Tibial artery (tissue), 4 donors: Measurements from ENCODE around the gene C1QC.

ENCODE experiments used
- DNase-seq, 2 donors: peaks; one replicate each; pipeline ENCODE4 v3.0.0-alpha.2; 2019
- H3K27ac ChIP-seq, 2 donors: fragments of 200-600 bp; sonication (generic) in 1 of 2; 1 replicate in 1 of 2; 2 replicates in 1 of 2; pipeline ENCODE4 v1.5.1; 2018 to 2019; ENCODE audit warnings: mild to moderate bottlenecking in 1 of 2
- H3K27me3 ChIP-seq, 2 donors: fragments of 200-600 bp; sonication (generic) in 1 of 2; one replicate each; pipeline versions ENCODE4 v1.5.1 to v1.6.0; 2016 to 2019
- H3K36me3 ChIP-seq, 3 donors: fragments of 200-600 bp; sonication (generic) in 2 of 3; one replicate each; pipeline ENCODE4 v1.5.1; 2016 to 2019; ENCODE audit warnings: mild to moderate bottlenecking in 2 of 3
- H3K4me1 ChIP-seq, 4 donors: fragments of 200-600 bp; sonication (generic) in 2 of 4; 1 replicate in 3 of 4; 2 replicates in 1 of 4; pipeline ENCODE4 v1.5.1; 2016 to 2019
- H3K4me3 ChIP-seq, 2 donors: fragments of 200-600 bp; sonication (generic) in 1 of 2; 1 replicate in 1 of 2; 2 replicates in 1 of 2; pipeline ENCODE4 v1.5.1; 2018 to 2019; ENCODE audit warnings: mild to moderate bottlenecking in 2 of 2
- H3K9me3 ChIP-seq, 3 donors: fragments of 200-600 bp; sonication (generic) in 1 of 3; one replicate each; pipeline ENCODE4 v1.5.1; 2016 to 2019
- CTCF ChIP-seq, 2 experiments: fragments of 200-600 bp in 1 of 2; fragments of 450-650 bp in 1 of 2; IDR thresholded peaks; one replicate each; pipeline ENCODE4 v1.5.1; 2017 to 2019; ENCODE audit warnings: antibody characterized with exemption in 2 of 2, mild to moderate bottlenecking in 1 of 2, moderate library complexity in 1 of 2
- intact Hi-C: fragments of 100-400 bp; cut with DNase I; formaldehyde crosslinking; loops from one replicate; pipeline ENCODE4 v1.15.0; 2023; ENCODE audit warnings: low total_unique reads

Gene C1QC

GRCh38 chr1:22618056-22618455 is 25.4 kb upstream of the C1QC start:
- H3K9me3 ChIP-seq = no peaks in the 10 kb centered on the region
- no peak for DNase-seq
- peaks cover 0 to 89% of the 10 kb centered on the region in 2 donors for H3K27me3 ChIP-seq
- intact Hi-C loops = no loop called here
- TF ChIP-seq CTCF (IDR thresholded peaks at IDR 0.05) = no peak
- no peaks in the 10 kb centered on the region for H3K4me1 ChIP-seq
- H3K27ac ChIP-seq = no peak overlapping the region
- H3K36me3 ChIP-seq = no peaks in the 10 kb centered on the region
- H3K4me3 ChIP-seq = no peak overlapping the region

- Histone ChIP-seq H3K36me3 (no peaks in the 10 kb centered on the region), H3K27ac (no peak overlapping the region), H3K4me1 (no peaks in the 10 kb centered on the region), H3K9me3 (no peaks in the 10 kb centered on the region), H3K4me3 (no peak overlapping the region), H3K27me3 (peaks cover 0 to 89% of the 10 kb centered on the region in 2 donors)
- DNase-seq = no peak
- TF ChIP-seq CTCF (IDR thresholded peaks at IDR 0.05) = no peak
- intact Hi-C loops = no loop called here
Measured at GRCh38 chr1:22619252-22619651, 24.2 kb upstream of the C1QC start.

GRCh38 chr1:22619798-22620197 is 23.6 kb upstream of the C1QC start:
- Histone ChIP-seq H3K27me3 (peaks cover 0 to 91% of the 10 kb centered on the region in 2 donors), H3K4me1 (no peaks in the 10 kb centered on the region), H3K4me3 (no peak overlapping the region), H3K36me3 (no peaks in the 10 kb centered on the region), H3K9me3 (no peaks in the 10 kb centered on the region), H3K27ac (no peak overlapping the region)
- intact Hi-C loops = loop anchor here (10.0 kb wide), 1 partner anchor 895 kb away; no protein-coding TSS in a partner anchor
- DNase-seq = no peak
- no peak for TF ChIP-seq CTCF (IDR thresholded peaks at IDR 0.05)

- Histone ChIP-seq H3K36me3 (no peaks in the 10 kb centered on the region), H3K4me3 (no peak overlapping the region), H3K27me3 (peaks cover 0 to 97% of the 10 kb centered on the region in 2 donors), H3K4me1 (no peaks in the 10 kb centered on the region), H3K27ac (no peak overlapping the region), H3K9me3 (no peaks in the 10 kb centered on the region)
- intact Hi-C loops = loop anchor here (10.0 kb wide), 1 partner anchor 893 kb away; no protein-coding TSS in a partner anchor
- no peak for TF ChIP-seq CTCF (IDR thresholded peaks at IDR 0.05)
- DNase-seq = no peak
Measured at GRCh38 chr1:22621761-22622160, 21.7 kb upstream of the C1QC start.

GRCh38 chr1:22625262-22625925 is 18.0 kb upstream of the C1QC start:
- Histone ChIP-seq H3K9me3 (no peaks in the 10 kb centered on the region), H3K27ac (no peak overlapping the region), H3K27me3 (peaks cover 0 to 90% of the 10 kb centered on the region in 2 donors), H3K4me1 (no peaks in the 10 kb centered on the region), H3K36me3 (no peaks in the 10 kb centered on the region), H3K4me3 (no peak overlapping the region)
- intact Hi-C loops = loop anchor here (10.0 kb wide), 1 partner anchor 889 kb away; no protein-coding TSS in a partner anchor
- TF ChIP-seq CTCF (IDR thresholded peaks at IDR 0.05) = no peak
- DNase-seq = no peak
